ENCODE measurements around the gene EP400. TPM values are rescaled to one million over a fixed set of nuclear protein-coding genes. Genes with fewer than 3 reads are reported as not detected.

The EP400 gene
- total RNA-seq, 1 experiment from 2014 or later = 60.5 TPM

GRCh38 chr12:132054983-132055382 lies 105.2 kb downstream of the EP400 start:
- H3K27me3 ChIP-seq (replicated peaks; ENCODE audit: control insufficient read depth, insufficient read depth, low read length) = no peaks in the 10 kb centered on the region
- DNase-seq = no peak
- peaks cover 63% of the 10 kb centered on the region for H3K36me3 Mint-ChIP-seq (ENCODE audit: insufficient read depth, unreplicated experiment)
- H3K27me3 Mint-ChIP-seq (ENCODE audit: insufficient read depth, unreplicated experiment) = no peaks in the 10 kb centered on the region
- H3K36me3 ChIP-seq (ENCODE audit: control insufficient read depth, insufficient read depth, low read length) = peaks cover 1% of the 10 kb centered on the region; the same call in 1 of the 2 replicates
- H3K9me3 ChIP-seq = no peaks in the 10 kb centered on the region
- TF ChIP-seq CTCF (IDR thresholded peaks at IDR 0.05; ENCODE audit: insufficient read depth in 1 of 2, low read depth in 1 of 2, low read length in 1 of 2, severe bottlenecking in 1 of 2, unreplicated experiment in 1 of 2) = no peak
- ChIA-PET POLR2A (no interaction called here), CTCF (no interaction called here)
- no peaks in the 10 kb centered on the region for H3K4me1 ChIP-seq
- H3K9me3 Mint-ChIP-seq (ENCODE audit: unreplicated experiment) = peaks cover 13% of the 10 kb centered on the region
- H3K4me3 Mint-ChIP-seq (ENCODE audit: unreplicated experiment) = no peak overlapping the region
- H3K4me1 Mint-ChIP-seq (ENCODE audit: low read depth, unreplicated experiment) = no peaks in the 10 kb centered on the region
- intact Hi-C loops (cut with micrococcal nuclease; ENCODE audit: unreplicated experiment) = no loop called here
- no peak overlapping the region for H3K27ac Mint-ChIP-seq (ENCODE audit: unreplicated experiment)
- no TSS peak for BruUV-seq (replicated peaks)
- H3K4me3 ChIP-seq (ENCODE audit: low read depth, low read length) = no peak overlapping the region

GRCh38 chr12:132055535-132056096 lies 105.9 kb downstream of the EP400 start:
- Mint-ChIP-seq H3K27ac (ENCODE audit: unreplicated experiment) (no peak overlapping the region), H3K4me1 (ENCODE audit: low read depth, unreplicated experiment) (no peaks in the 10 kb centered on the region), H3K4me3 (ENCODE audit: unreplicated experiment) (no peak overlapping the region), H3K27me3 (ENCODE audit: insufficient read depth, unreplicated experiment) (no peaks in the 10 kb centered on the region), H3K9me3 (ENCODE audit: unreplicated experiment) (peaks cover 12% of the 10 kb centered on the region), H3K36me3 (ENCODE audit: insufficient read depth, unreplicated experiment) (peaks cover 62% of the 10 kb centered on the region)
- no peak for DNase-seq
- ChIA-PET POLR2A (no interaction called here), CTCF (no interaction called here)
- no TSS peak for BruUV-seq (replicated peaks)
- intact Hi-C loops (cut with micrococcal nuclease; ENCODE audit: unreplicated experiment) = no loop called here
- no peak for TF ChIP-seq CTCF (IDR thresholded peaks at IDR 0.05; ENCODE audit: insufficient read depth in 1 of 2, low read depth in 1 of 2, low read length in 1 of 2, severe bottlenecking in 1 of 2, unreplicated experiment in 1 of 2)
- no peaks in the 10 kb centered on the region for H3K9me3 ChIP-seq
- H3K36me3 ChIP-seq (ENCODE audit: control insufficient read depth, insufficient read depth, low read length) = peaks cover 1% of the 10 kb centered on the region; the same call in 1 of the 2 replicates
- H3K4me3 ChIP-seq (ENCODE audit: low read depth, low read length) = no peak overlapping the region
- H3K27me3 ChIP-seq (replicated peaks; ENCODE audit: control insufficient read depth, insufficient read depth, low read length) = no peaks in the 10 kb centered on the region
- no peaks in the 10 kb centered on the region for H3K4me1 ChIP-seq

GRCh38 chr12:132056320-132056719 lies 106.6 kb downstream of the EP400 start:
- ChIA-PET POLR2A (no interaction called here), CTCF (no interaction called here)
- no peak for DNase-seq
- no peak overlapping the region for H3K4me3 Mint-ChIP-seq (ENCODE audit: unreplicated experiment)
- no TSS peak for BruUV-seq (replicated peaks)
- H3K27me3 Mint-ChIP-seq (ENCODE audit: insufficient read depth, unreplicated experiment) = no peaks in the 10 kb centered on the region
- no peak for TF ChIP-seq CTCF (IDR thresholded peaks at IDR 0.05; ENCODE audit: insufficient read depth in 1 of 2, low read depth in 1 of 2, low read length in 1 of 2, severe bottlenecking in 1 of 2, unreplicated experiment in 1 of 2)
- no peak overlapping the region for H3K4me3 ChIP-seq (ENCODE audit: low read depth, low read length)
- no peaks in the 10 kb centered on the region; the same call in 1 of the 2 replicates for H3K36me3 ChIP-seq (ENCODE audit: control insufficient read depth, insufficient read depth, low read length)
- peaks cover 62% of the 10 kb centered on the region for H3K36me3 Mint-ChIP-seq (ENCODE audit: insufficient read depth, unreplicated experiment)
- H3K27me3 ChIP-seq (replicated peaks; ENCODE audit: control insufficient read depth, insufficient read depth, low read length) = no peaks in the 10 kb centered on the region
- no peaks in the 10 kb centered on the region for H3K9me3 ChIP-seq
- intact Hi-C loops (cut with micrococcal nuclease; ENCODE audit: unreplicated experiment) = no loop called here
- H3K9me3 Mint-ChIP-seq (ENCODE audit: unreplicated experiment) = peaks cover 5% of the 10 kb centered on the region
- H3K4me1 ChIP-seq = no peaks in the 10 kb centered on the region
- H3K4me1 Mint-ChIP-seq (ENCODE audit: low read depth, unreplicated experiment) = no peaks in the 10 kb centered on the region
- no peak overlapping the region for H3K27ac Mint-ChIP-seq (ENCODE audit: unreplicated experiment)

All from Caco-2 (cell line).